22Rv1 (cell line): ENCODE measurements around the gene PDGFRA.

Experiments used
- H3K27ac ChIP-seq: fragments of 450-650 bp; 2 replicates; pipeline ENCODE4 v1.5.1; 2017
- CTCF ChIP-seq: fragments of 450-650 bp; IDR thresholded peaks from 2 replicates; pipeline ENCODE4 v1.5.1; 2017; ENCODE audit warnings: mild to moderate bottlenecking
- ZFX ChIP-seq: fragments of 450-650 bp; IDR thresholded peaks from 2 replicates; pipeline ENCODE4 v1.6.1; 2017; ENCODE audit warnings: antibody characterized with exemption, borderline replicate concordance

The PDGFRA gene

DNA sequence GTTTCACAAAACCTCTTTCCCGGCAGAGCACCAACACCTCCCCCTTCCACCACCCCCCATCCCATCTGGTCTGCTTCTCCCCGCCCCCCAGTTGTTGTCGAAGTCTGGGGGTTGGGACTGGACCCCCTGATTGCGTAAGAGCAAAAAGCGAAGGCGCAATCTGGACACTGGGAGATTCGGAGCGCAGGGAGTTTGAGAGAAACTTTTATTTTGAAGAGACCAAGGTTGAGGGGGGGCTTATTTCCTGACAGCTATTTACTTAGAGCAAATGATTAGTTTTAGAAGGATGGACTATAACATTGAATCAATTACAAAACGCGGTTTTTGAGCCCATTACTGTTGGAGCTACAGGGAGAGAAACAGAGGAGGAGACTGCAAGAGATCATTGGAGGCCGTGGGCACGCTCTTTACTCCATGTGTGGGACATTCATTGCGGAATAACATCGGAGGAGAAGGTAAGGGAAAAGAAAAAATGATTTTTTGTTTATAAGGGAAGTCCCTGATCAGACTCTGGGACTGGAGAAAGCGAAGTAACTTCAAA is at the start of gene PDGFRA:
TSS of gene PDGFRA (plus strand) at position 333 of the 541 bp plus-strand sequence. CDS start 29,476 bp downstream, outside the sequence.
- H3K27ac ChIP-seq: no peak within 1 kb of the TSS
- TF ChIP-seq CTCF: no peak

DNA sequence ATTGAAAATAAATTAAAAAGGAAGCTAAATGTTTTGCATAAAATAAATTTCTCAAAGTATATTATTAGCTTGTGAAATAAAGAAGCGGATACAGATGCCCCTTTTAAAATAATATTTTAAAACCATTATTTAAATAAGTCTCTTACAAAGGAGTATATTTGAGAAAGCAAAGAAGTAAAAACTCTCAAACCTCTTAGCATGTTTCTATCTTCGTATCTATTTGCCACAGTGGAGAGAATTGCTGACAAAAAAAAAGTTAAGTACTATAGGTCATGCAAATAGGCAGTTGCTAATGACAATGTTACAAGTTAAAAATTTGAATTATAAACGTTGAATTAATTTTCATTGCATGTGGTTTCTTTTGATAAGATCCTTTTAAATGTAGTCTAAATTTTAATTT is 44.5 kb upstream of the PDGFRA start:
- no peak overlapping the region for H3K27ac ChIP-seq
- no peak for TF ChIP-seq ZFX
- TF ChIP-seq CTCF: no peak

DNA sequence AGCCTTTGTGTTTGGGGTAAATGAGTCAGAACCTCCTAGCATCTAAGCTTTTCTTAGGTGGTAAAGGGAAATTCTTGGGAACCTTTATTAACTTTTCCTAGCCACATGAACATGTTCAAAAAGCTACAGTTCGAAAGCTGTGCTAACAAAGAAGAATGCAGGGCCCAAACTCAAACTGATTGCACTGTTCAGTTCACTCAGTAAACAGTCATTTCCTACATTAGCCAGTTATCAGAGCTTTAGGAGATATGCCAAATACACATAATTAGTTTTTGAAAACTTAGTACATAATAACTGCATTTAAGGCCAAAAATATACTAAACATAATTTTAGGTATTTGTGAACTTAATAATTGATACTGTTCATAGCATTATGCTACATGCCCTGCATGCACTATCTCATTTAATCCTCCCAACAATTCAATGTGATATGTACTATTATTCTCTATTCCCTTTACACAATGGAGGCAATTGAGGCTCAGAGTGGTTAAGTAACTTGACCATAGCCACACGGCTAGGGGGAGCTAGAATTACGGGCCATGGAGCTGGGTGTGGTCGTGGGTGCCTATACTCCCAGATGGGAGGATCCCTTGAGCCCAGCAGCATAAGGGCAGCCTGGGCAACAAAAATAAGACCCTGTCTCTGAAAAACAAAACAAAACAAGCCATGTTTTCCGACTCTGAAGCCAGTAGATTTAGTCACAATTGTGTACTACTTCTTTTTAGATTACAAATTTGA is 43.9 kb upstream of the PDGFRA start:
- H3K27ac ChIP-seq: no peak overlapping the region
- no peak for TF ChIP-seq ZFX
- TF ChIP-seq CTCF: peak; percentile 10; the same call in 1 of the 2 replicates

DNA sequence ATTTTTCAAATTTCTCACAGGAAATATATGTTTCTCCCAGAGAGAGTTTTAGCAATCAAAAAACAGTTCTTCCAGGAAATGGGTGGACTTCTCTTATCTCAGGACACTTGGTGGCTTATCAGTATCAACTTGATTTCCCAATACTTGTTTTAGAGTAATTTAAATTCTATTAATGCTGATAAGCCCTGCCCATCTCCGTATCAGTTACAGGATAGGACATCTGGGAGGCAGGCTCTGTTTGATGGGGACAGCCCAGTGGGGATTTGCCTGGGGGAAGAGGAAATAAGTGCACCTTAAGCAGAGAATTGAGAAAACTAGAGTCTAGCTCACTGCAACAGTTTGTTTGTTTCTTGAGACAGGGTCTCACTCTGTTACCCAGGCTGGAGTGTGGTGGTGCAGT is 43.2 kb upstream of the PDGFRA start:
- no peak for TF ChIP-seq CTCF
- no peak overlapping the region for H3K27ac ChIP-seq

DNA sequence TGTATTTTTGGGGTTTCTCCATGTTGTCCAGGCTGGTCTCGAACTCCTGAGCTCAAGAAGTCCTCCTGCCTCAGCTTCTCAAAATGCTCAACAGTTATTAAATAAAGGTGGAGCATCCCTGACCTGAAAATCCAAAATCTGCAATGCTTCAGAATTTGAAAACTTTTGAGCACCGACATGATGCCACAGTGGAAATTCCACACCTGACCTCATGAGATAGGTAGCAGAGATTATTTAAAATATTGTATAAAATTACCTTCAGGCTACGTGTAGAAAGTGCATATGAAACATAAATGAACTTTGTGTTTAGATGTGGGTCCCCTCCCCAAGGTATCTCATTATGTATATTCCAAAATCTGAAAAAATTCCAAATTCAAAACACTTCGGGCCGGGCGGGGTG is 42.7 kb upstream of the PDGFRA start:
- no peak overlapping the region for H3K27ac ChIP-seq
- TF ChIP-seq CTCF (no peak), ZFX (no peak)

DNA sequence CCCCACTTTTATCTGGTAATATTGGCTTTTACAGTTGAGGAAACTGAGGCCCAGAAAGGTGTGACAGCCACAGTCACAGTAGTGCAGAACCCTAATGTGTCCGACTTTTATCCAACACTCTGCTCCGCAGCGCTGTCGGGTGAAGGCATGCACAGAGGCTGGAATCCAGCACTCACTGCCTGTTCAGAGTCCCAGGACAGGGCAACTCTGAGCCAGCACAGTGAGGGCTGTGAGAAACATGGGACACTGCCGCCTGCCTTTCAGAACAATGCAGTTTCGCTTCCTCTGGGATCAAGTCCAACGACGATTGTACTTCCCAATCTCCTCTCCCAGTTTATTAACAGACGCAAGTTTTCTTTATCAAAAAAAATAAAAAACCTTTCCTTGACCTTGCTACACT is 41.9 kb upstream of the PDGFRA start:
- no peak for TF ChIP-seq ZFX
- no peak for TF ChIP-seq CTCF
- H3K27ac ChIP-seq: no peak overlapping the region

GRCh38 chr4:54189140-54189539 is 40.0 kb upstream of the PDGFRA start:
- no peak for TF ChIP-seq ZFX
- TF ChIP-seq CTCF: no peak
- no peak overlapping the region for H3K27ac ChIP-seq
